Inflammatory macrophage (primary cell): Measurements from ENCODE around the gene PABPC1L.

ENCODE experiments used
- DNase-seq, 2 donors: peaks; one replicate each; pipeline ENCODE4 v3.0.0-alpha.2; 2020 to 2022

Gene PABPC1L

DNA sequence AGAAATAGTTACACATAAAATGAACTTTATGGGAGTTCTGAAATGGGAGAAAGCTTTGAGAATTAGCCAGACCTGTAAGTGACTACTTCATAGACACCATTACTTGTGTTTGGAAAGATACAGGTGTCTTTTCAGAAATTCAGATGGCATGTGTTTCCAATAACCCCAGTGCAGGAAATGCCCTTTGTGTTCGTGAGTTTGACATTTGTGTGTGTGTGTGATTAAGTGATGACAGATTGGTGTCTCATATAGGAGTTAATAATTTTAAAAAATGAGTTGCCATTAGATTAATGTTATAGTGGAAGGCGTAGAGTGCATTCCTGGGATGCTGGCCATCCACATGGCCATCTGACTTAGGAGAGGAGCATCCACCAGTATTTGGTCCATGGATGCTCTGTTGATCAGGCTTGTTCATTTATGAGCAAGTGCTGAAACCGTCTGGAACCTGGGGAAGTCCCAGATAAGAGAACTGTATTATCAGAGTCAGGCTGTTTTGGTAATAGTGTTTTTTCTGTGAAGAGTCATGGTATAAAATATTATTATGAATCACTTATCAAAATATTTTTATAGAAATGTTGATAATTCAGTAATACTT, 59.5 kb downstream of the PABPC1L start:
- no peak for DNase-seq

DNA sequence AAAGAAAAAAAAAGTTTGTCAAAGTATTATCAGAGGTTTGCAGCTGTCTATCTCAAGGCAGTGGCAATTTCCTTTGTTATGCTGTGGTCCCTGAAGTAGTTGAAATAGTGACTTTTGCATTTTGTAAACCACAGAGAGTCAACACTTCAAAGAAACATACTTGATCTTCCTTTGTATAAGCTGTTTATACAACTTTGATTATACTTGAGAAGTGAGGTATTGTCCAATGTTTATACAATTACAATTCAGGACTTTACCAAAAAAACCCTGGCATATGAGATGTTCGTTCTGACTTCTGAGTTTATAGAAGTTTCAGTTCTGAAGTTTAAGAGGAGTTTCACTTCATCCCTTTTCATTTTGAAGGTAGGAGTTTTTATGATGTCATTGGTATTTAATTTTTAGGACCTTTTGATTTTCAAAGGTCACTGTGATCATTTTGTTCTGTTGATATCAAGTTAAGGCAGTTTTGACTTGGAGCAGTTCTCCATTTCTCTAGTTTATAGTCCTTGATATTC, 60.4 kb downstream of the PABPC1L start:
- no peak for DNase-seq

DNA sequence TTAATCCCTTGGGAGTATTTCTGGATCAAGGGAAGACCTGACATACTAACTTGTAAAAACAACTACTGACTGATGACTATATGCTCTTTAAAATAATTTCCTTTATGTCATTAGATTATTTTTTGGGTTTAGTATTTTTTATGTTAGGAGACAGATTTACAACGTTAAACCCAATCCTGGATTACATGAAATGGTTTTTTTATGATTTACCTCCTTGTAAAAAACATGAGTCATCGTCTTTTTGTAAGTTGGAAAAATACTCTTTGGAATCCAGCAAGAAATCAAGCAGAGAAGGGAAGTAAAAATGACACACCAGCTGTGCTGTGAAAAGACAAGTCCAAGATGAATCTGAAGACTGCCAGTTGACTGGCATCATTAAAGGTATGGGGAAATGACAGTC, 63.2 kb downstream of the PABPC1L start:
- DNase-seq = no peak

DNA sequence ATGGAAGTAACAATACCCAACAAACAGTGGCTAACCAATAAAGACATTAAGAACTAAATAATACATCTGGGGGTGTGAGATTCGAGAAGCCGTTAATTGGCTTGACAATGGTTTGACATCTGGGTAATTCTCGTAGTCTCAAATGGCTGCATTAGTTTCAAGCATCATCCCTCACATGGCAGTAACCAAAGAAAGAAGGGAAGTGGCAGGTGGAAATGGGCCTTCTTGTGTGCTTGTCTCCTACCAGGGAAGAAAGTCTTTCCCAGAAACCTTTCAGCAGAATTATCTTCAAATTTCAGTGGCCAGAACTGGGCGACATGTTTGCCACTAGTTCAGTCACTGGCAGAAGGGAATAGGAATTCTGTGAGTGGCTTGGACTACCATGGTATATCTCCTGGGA, 66.8 kb downstream of the PABPC1L start:
- no peak for DNase-seq

DNA sequence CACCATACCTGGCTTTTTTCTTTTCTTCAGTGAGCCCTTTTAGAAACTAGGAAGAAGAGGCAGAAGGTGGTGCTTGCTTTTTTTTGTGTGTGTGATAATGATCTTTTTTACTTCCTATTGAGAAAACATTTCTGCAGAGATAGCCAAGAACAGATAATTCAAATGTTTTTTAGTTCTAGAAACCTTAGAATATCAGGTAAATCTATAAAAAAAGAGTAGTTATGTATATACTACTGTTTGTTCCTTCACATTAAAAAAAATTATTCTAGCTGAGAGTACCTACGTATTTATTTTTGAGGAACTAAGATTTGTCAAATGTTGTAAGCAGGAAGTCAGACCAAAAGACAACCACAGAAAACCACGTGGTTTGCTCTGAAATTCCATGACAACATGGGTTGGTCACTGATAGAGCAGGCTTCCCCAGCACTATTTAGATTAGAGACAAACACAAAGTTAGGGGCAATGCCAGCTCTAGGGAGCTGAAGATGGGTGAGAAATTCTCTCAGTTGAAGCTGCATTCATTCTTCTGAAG, 69.3 kb downstream of the PABPC1L start:
- peak; percentile 89 to 93 for DNase-seq

DNA sequence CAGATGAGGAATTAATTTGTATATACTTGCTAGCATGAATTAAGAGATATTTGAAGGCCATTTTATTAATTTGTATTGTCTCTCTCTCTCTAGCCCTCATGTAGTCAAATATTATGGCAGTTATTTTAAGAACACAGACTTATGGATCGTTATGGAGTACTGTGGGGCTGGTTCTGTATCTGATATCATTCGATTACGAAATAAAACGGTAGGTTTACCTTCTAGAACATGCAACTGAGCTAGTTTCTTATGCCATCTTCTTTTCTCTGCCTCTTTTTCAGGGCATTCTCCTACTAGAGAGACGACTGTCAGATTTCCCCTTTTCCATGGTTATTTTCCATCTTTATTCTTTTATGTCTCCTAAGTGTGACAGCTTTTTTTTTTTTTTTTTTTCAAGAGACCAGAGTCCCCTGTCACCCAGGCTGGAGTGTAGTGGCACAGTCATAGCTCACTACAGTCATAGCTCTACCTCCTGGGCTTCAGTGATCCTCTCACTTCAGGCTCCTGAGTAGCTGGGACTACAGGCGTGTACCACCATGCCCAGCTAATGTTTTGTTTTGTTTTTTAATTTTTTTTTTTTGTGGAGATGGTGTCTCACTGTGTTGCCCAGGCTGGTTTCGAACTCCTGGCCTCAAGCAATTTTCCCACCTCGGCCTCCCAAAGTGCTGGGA, 72.0 kb downstream of the PABPC1L start:
- DNase-seq = no peak

DNA sequence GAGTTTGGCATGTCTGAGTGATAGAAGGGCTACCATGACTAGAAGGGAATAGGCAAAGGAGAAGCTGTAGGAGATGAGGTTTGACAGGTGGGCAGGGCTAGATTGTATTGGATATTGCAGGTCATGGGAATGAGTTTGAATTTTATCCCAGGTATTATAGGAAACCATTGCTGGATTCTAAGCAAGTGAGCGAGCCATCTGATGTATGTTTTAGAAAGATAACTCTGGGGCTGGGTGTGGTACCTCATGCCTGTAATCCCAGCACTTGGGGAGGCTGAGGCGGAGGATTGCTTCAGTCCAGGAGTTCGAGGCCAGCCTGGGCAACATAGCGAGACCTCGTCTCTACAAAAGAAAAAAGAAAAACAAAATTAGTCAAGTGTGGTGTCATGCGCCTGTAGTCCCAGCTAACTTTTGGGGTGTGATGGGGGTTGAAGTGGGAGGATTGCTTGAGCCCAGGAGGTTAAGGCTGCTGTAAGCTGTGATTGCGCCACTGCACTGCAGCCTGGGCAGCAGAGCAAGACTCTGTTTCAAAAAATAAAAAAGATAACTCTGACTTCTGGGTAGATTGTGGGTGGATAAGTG, 73.3 kb downstream of the PABPC1L start:
- no peak for DNase-seq

DNA sequence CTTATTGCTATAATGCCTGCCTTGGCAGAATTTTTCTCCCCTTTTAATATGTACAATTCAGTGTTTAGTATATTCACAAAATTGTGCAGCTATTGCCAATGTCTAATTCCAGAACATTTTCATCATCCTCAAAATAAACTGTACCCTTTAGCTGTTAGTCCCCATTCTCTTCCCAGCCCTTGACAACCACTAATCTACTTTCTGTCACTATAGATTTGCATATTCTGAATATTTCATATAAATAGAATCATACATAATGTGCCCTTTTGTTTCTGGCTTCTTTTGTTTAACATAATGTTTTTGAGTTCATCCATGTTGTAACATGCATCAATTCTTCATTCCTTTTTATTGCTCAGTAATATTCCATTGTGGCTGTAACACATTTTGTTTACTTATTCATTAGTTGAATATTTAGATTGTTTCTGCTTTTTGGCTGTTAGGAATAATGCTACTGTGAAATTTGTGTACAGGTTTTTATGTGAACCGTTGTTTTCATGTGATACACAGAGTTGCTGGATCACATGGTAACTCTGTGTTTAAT, 78.8 kb downstream of the PABPC1L start:
- DNase-seq = no peak
